Measurements from ENCODE around the gene CCDC102A. TPM values are rescaled to one million over a fixed set of nuclear protein-coding genes. Genes with fewer than 3 reads are reported as not detected.
"Not testable (repeated sequence)": the region's sequence is repeated elsewhere in the genome, so short reads cannot be mapped to it uniquely, and the experiment has no call there.

The CCDC102A gene
- total RNA-seq, 1 donor from 2014 or later, result 5.5 TPM

- intact Hi-C loops (cut with DNase I), result no loop called here
- DNase-seq (ENCODE audit: low spot score), result no peak
Observed at GRCh38 chr16:57568173-57568678, 31.9 kb upstream of the CCDC102A start.

GRCh38 chr16:57567691-57568090, 31.3 kb upstream of the CCDC102A start:
- intact Hi-C loops (cut with DNase I), result no loop called here
- DNase-seq (ENCODE audit: low spot score), result no peak

GRCh38 chr16:57566436-57566835, 30.1 kb upstream of the CCDC102A start:
- no peak for DNase-seq (ENCODE audit: low spot score)
- intact Hi-C loops (cut with DNase I), result no loop called here

- intact Hi-C loops (cut with DNase I), result no loop called here
- DNase-seq (ENCODE audit: low spot score), result no peak
Observed at GRCh38 chr16:57565461-57565860, 29.1 kb upstream of the CCDC102A start.

- no peak for DNase-seq (ENCODE audit: low spot score)
- intact Hi-C loops (cut with DNase I), result no loop called here
Observed at GRCh38 chr16:57564571-57565270, 28.4 kb upstream of the CCDC102A start.

- intact Hi-C loops (cut with DNase I), result no loop called here
- DNase-seq (ENCODE audit: low spot score), result no peak
Observed at GRCh38 chr16:57563761-57564160, 27.4 kb upstream of the CCDC102A start.

- no peak for DNase-seq (ENCODE audit: low spot score)
- intact Hi-C loops (cut with DNase I), result no loop called here
Observed at GRCh38 chr16:57563487-57563750, 27.0 kb upstream of the CCDC102A start.

- intact Hi-C loops (cut with DNase I), result no loop called here
- no peak for DNase-seq (ENCODE audit: low spot score)
Observed at GRCh38 chr16:57562669-57563486, 26.5 kb upstream of the CCDC102A start.

- DNase-seq (ENCODE audit: low spot score), result no peak
- intact Hi-C loops (cut with DNase I), result no loop called here
Observed at GRCh38 chr16:57562066-57562465, 25.7 kb upstream of the CCDC102A start.

GRCh38 chr16:57559072-57559790, 22.9 kb upstream of the CCDC102A start:
- intact Hi-C loops (cut with DNase I), result no loop called here
- no peak for DNase-seq (ENCODE audit: low spot score)

- DNase-seq (ENCODE audit: low spot score), result peak; percentile 55
- intact Hi-C loops (cut with DNase I), result no loop called here
Observed at GRCh38 chr16:57556941-57557541, 20.7 kb upstream of the CCDC102A start.

- intact Hi-C loops (cut with DNase I), result no loop called here
- no peak for DNase-seq (ENCODE audit: low spot score)
Observed at GRCh38 chr16:57555831-57556230, 19.5 kb upstream of the CCDC102A start.

GRCh38 chr16:57551057-57551456, 14.7 kb upstream of the CCDC102A start:
- no peak for DNase-seq (ENCODE audit: low spot score)
- intact Hi-C loops (cut with DNase I), result no loop called here

GRCh38 chr16:57549730-57550129, 13.4 kb upstream of the CCDC102A start:
- intact Hi-C loops (cut with DNase I), result no loop called here

GRCh38 chr16:57548408-57548807, 12.0 kb upstream of the CCDC102A start:
- intact Hi-C loops (cut with DNase I), result no loop called here
- no peak for DNase-seq (ENCODE audit: low spot score)

More at GRCh38 chr16:57549730-57550129, 13.4 kb upstream of the CCDC102A start:
- no peak for DNase-seq (ENCODE audit: low spot score)

- DNase-seq (ENCODE audit: low spot score), result peak; percentile 38
Observed at GRCh38 chr16:57547524-57547923, 11.2 kb upstream of the CCDC102A start.

GRCh38 chr16:57544124-57544653, 7.8 kb upstream of the CCDC102A start:
- intact Hi-C loops (cut with DNase I), result no loop called here
- DNase-seq (ENCODE audit: low spot score), result peak; percentile 44

More at GRCh38 chr16:57547524-57547923, 11.2 kb upstream of the CCDC102A start:
- intact Hi-C loops (cut with DNase I), result not testable (repeated sequence)

GRCh38 chr16:57541754-57542435, 5.5 kb upstream of the CCDC102A start:
- intact Hi-C loops (cut with DNase I), result no loop called here
- peak; percentile 66 for DNase-seq (ENCODE audit: low spot score)

Measured in cardiac septum (tissue), 1 donor.